Liver (tissue), 3 donors: ENCODE data around the gene RNASE7.

ENCODE experiments used
- ATF3 ChIP-seq: IDR thresholded peaks from 2 replicates; pipeline ENCODE4 v1.6.1; 2016; ENCODE audit warnings: antibody characterized with exemption
- EGR1 ChIP-seq, 2 donors: IDR thresholded peaks; 2 replicates each; pipeline ENCODE4 v1.6.1; 2016 to 2018; ENCODE audit warnings: antibody characterized with exemption in 2 of 2, low read depth in 2 of 2
- FOXA1 ChIP-seq: IDR thresholded peaks from 2 replicates; pipeline ENCODE4 v1.6.1; 2016; ENCODE audit warnings: antibody characterized with exemption
- GABPA ChIP-seq, 2 donors: IDR thresholded peaks in 1 of 2; conservative IDR thresholded peaks in 1 of 2; 2 replicates each; pipeline ENCODE4 v1.6.1; 2016; ENCODE audit warnings: antibody characterized with exemption in 2 of 2, mild to moderate bottlenecking in 1 of 2, moderate library complexity in 1 of 2
- HNF4A ChIP-seq, 2 donors: conservative IDR thresholded peaks; 2 replicates each; pipeline ENCODE4 v1.6.1; 2016; ENCODE audit warnings: antibody characterized with exemption in 2 of 2, mild to moderate bottlenecking in 2 of 2
- NR2F2 ChIP-seq: IDR thresholded peaks from 2 replicates; pipeline ENCODE4 v1.6.1; 2016; ENCODE audit warnings: antibody characterized with exemption
- RAD21 ChIP-seq, 2 donors: IDR thresholded peaks; 2 replicates each; pipeline ENCODE4 v1.6.1; 2016; ENCODE audit warnings: antibody characterized with exemption in 2 of 2, mild to moderate bottlenecking in 2 of 2
- SP1 ChIP-seq: IDR thresholded peaks from 2 replicates; pipeline ENCODE4 v1.6.1; 2018; ENCODE audit warnings: antibody characterized with exemption, mild to moderate bottlenecking
- TAF1 ChIP-seq: conservative IDR thresholded peaks from 2 replicates; pipeline ENCODE4 v1.6.1; 2016; ENCODE audit warnings: antibody characterized with exemption, mild to moderate bottlenecking
- YY1 ChIP-seq: IDR thresholded peaks from 2 replicates; pipeline ENCODE4 v1.6.1; 2016; ENCODE audit warnings: antibody characterized with exemption, mild to moderate bottlenecking
- ZBTB33 ChIP-seq: IDR thresholded peaks from 2 replicates; pipeline ENCODE4 v1.6.1; 2016; ENCODE audit warnings: antibody characterized with exemption
- TF ChIP-seq, protein P1 (sequence below): fragments of 150-350 bp; IDR thresholded peaks from 2 replicates; pipeline ENCODE4 v1.5.1; 2017; ENCODE audit warnings: improper control_type of control experiment, low read depth, low read length; ENCODE audit not compliant: missing input control
- TF ChIP-seq, protein P2 (sequence below): IDR thresholded peaks from 2 replicates; pipeline ENCODE4 v1.6.1; 2016; ENCODE audit warnings: antibody characterized with exemption, mild to moderate bottlenecking
- TF ChIP-seq, protein P3 (sequence below): IDR thresholded peaks from 2 replicates; pipeline ENCODE4 v1.6.1; 2016; ENCODE audit warnings: antibody characterized with exemption
- donor health status: healthy.
- donor health status: healthy.

DNA sequence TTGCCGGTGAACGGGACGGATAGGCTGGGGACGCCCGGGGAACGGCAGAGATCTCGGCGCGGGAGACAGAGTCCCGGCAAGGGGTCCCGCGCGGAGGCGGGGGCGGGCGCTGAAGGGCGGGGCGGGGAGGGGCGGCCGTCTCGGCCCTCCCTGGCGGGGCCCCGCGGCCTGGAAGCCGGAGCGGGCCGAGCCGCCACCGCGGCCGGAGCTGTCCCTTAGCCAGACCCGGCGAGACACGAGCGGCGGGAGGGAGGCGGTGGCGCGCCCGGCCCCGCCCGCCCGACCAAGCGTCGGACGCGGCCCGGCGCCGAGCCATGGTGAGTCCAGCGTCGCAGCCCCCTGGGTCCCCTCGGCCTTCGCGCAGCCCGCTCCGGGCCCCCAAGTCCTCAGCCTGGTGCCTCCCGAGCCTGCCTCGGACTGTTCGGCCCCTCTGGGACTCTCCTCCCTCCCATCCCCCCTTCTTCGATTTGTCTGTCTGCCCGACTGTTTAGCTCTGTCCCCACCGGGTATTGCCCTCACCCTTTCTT, 28.0 kb downstream of the RNASE7 start, which contains the start of gene ARHGEF40:
- TF ChIP-seq HNF4A (conservative IDR thresholded peaks at IDR 0.05) (no peak), TAF1 (no peak), EGR1 (IDR thresholded peaks at IDR 0.05; ENCODE audit: low read depth in 2 of 2) (no peak), ATF3 (no peak), FOXA1 (no peak), GABPA (IDR thresholded peaks at IDR 0.05 in 1 of 2, conservative IDR thresholded peaks at IDR 0.05 in 1 of 2) (no peak), SP1 (no peak), RAD21 (IDR thresholded peaks at IDR 0.05) (no peak), YY1 (no peak), ZBTB33 (no peak), NR2F2 (no peak)
- TF ChIP-seq, protein P1, sequence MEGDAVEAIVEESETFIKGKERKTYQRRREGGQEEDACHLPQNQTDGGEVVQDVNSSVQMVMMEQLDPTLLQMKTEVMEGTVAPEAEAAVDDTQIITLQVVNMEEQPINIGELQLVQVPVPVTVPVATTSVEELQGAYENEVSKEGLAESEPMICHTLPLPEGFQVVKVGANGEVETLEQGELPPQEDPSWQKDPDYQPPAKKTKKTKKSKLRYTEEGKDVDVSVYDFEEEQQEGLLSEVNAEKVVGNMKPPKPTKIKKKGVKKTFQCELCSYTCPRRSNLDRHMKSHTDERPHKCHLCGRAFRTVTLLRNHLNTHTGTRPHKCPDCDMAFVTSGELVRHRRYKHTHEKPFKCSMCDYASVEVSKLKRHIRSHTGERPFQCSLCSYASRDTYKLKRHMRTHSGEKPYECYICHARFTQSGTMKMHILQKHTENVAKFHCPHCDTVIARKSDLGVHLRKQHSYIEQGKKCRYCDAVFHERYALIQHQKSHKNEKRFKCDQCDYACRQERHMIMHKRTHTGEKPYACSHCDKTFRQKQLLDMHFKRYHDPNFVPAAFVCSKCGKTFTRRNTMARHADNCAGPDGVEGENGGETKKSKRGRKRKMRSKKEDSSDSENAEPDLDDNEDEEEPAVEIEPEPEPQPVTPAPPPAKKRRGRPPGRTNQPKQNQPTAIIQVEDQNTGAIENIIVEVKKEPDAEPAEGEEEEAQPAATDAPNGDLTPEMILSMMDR: no peak
- TF ChIP-seq, protein P2, sequence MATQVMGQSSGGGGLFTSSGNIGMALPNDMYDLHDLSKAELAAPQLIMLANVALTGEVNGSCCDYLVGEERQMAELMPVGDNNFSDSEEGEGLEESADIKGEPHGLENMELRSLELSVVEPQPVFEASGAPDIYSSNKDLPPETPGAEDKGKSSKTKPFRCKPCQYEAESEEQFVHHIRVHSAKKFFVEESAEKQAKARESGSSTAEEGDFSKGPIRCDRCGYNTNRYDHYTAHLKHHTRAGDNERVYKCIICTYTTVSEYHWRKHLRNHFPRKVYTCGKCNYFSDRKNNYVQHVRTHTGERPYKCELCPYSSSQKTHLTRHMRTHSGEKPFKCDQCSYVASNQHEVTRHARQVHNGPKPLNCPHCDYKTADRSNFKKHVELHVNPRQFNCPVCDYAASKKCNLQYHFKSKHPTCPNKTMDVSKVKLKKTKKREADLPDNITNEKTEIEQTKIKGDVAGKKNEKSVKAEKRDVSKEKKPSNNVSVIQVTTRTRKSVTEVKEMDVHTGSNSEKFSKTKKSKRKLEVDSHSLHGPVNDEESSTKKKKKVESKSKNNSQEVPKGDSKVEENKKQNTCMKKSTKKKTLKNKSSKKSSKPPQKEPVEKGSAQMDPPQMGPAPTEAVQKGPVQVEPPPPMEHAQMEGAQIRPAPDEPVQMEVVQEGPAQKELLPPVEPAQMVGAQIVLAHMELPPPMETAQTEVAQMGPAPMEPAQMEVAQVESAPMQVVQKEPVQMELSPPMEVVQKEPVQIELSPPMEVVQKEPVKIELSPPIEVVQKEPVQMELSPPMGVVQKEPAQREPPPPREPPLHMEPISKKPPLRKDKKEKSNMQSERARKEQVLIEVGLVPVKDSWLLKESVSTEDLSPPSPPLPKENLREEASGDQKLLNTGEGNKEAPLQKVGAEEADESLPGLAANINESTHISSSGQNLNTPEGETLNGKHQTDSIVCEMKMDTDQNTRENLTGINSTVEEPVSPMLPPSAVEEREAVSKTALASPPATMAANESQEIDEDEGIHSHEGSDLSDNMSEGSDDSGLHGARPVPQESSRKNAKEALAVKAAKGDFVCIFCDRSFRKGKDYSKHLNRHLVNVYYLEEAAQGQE: no peak
- TF ChIP-seq, protein P3, sequence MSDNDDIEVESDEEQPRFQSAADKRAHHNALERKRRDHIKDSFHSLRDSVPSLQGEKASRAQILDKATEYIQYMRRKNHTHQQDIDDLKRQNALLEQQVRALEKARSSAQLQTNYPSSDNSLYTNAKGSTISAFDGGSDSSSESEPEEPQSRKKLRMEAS: no peak
